HG02763 (cell line): ENCODE results near the gene TRIM44.
"Not testable (repeated sequence)": the region's sequence is repeated elsewhere in the genome, so short reads cannot be mapped to it uniquely, and the experiment has no call there.

Source experiments
- ATAC-seq: cut with Tn5 transposase; IDR thresholded peaks from one replicate; pipeline ENCODE4 v1.9.1; 2021; ENCODE audit warnings: mild to moderate bottlenecking, moderate library complexity; ENCODE audit not compliant: unreplicated experiment

TRIM44 gene

DNA sequence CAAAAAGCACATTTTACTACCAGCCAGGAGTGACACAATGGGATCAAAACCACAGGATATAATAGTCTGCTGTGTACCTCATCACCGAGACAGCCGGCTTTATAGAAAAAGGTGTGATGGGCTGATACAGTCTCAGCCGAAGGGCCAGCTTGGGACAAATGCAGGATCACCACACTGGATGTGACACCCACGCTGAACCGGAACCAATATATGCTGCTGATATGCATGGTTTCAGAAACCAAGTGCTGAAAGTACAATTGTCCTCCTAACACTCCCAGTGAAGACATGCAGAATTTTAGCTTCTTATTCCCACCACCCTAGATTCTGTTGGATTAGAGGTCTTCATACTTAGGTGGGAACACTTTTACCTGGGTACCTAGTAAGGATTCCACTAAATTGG, 184.3 kb downstream of the TRIM44 start:
- no peak for ATAC-seq

DNA sequence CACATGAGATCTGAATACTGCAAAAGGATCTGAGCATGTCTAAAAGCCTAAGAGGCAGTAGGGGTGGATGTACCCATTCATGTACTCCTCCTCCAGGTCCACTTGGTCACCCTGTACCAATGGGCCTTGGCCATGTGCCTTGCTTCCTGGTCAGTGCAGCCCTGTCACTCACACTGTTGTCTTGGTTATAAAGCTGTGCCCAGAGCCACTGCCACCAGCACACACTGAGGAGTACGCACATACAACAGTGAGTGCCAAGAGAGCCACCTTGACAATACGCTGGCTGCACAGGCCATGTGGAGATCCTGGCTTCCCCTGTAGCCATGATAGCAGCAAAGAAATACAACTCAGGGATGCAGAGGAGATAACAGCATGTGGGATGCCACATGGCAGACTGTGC, 184.9 kb downstream of the TRIM44 start:
- ATAC-seq = no peak

DNA sequence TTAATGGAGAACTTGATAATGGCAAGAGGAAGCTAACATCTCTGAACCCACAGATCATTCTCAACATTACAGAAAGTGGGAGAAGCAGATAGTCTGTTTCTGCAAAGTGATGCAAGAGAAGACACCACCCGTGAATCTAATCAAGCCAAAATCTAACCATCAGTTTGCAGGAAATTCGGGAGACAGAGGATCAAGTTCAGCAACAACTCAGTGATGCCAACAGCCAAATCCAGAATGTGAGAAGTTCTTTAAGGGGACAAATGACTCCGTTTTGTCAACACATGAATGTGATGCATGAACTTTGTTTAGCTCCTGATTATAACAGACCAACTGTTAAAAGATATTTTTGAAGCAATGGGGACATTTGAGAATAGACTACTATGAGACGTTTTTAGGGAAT, 186.0 kb downstream of the TRIM44 start:
- no peak for ATAC-seq

DNA sequence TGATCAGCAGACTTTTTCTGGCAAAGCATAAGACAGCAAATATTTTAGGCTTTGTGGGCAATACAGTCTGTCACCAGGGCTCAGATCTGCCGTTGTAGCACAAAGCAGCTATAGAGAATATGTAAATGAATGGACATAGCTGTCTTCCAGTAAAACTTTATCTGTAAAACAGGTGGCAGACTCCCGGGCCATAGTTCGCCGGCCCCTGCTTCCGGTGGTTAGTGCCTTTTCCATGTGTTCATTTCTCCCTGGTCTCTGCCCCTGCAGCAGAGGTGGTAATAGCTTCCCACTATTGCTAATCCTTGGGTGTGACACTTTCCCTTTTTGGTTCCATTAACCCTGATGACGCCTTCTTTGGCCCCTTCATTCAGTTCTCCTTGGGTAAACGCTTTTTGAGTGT, 187.6 kb downstream of the TRIM44 start:
- ATAC-seq = no peak

DNA sequence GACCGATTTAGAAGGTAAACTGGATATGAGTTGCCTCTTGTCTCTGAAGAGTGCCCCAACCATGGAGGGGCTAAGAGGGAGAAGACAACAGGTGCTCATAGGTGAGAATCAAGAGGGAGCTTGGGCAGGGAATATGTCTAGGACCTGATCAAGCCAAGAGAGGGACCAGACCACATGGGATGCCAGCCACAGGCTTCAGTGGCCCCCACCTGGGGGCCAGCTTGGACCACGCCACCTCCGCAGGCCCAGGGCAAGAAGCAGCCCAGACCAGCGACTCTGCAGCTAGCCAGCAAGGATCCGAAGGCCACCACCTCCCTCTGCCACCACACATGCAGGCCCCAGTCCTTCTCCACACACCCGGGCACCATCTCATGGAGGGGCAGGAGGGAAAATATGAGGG, 188.8 kb downstream of the TRIM44 start:
- ATAC-seq = no peak

DNA sequence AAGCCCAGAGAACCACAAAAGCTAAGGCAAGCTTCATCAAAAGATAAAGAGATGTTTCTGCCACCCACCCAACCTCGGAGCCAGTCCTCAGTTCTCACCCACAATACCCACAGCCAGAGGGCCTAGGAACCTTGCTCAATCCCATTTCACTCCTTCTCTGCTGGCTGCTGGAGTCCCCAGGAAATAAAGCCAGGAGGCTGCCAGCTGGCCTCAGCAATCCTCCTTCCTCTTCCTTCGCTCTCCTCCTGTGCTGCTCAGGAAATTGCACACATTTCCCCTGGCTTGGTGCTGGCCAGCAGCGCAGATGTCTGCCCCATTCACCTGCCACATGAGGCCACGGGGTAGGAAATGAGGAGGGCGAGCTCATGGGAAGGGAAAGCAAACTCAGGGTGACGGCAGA, 189.5 kb downstream of the TRIM44 start:
- no peak for ATAC-seq

DNA sequence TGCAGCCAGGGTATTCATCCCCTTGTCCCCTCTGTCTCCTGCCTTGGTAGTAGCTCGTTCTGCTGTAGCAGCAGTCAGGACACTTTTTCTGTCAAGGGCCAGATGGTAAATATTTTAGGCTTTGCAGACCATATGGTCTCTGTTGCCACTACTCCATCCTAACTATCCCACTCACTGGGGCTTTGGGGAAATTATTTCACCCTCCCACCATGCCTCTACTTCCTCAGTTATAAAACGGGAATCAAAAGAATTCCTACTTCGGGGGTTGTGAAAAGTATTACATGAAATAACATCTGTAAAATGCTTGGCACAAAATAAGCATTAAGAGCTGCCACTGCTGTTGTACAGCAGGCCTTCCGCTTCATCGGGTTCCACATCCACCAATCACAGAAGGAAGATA, 191.4 kb downstream of the TRIM44 start:
- ATAC-seq = no peak

DNA sequence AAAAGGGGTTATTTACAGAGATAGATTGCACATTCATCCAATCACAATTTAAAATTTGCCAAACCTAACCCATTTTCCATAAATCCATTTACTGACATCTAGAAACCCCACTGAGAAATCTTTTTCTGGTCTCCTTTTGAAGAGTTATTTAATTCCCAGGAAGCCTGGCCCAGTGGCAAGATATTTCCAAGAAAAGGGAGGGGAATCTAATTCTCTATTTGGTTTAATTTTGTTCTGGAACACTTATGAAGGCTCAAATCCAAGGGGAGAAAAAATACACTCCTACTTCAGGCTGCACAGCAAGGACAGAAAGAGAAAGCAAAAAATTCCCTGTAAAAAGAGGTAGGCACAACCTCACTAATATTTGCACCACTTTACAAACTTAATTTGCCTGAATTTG, 193.1 kb downstream of the TRIM44 start:
- no peak for ATAC-seq

DNA sequence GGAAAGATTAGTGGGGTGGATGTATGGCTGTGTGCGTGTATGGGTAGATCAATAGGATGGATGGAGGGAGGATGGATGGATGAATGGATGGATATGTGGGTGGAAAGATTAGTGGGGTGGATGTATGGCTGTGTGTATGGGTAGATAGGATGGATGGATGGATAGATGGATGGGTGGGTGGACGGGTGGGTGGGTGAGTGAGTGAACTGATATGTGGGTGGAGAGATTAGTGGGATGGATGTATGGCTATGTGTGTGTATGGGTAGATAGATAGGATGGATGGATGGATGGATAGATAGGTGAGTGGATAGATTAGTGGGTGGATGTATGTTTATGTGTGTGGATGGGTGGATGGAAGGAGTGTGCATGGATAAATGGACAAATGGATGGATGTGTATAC, 193.7 kb downstream of the TRIM44 start:
- no peak for ATAC-seq

DNA sequence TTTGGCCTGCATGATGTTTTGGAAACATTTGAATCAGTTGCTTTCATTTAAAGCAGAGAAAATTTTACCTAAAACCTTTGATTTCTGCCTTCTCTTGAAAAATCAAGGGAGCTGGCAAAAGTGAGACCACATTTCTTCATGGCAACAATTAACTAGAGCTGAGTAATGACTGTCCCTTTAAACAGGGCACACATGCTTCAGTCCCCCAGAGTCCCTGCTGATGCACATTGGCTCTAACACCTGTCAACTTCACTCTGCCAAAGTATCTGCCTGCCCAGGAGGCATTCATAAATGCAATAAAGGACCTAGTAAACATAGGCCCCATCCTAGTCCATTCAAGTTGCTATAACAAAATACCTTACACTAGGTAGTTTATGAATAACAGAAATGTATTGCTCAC, 194.2 kb downstream of the TRIM44 start:
- ATAC-seq = no peak

DNA sequence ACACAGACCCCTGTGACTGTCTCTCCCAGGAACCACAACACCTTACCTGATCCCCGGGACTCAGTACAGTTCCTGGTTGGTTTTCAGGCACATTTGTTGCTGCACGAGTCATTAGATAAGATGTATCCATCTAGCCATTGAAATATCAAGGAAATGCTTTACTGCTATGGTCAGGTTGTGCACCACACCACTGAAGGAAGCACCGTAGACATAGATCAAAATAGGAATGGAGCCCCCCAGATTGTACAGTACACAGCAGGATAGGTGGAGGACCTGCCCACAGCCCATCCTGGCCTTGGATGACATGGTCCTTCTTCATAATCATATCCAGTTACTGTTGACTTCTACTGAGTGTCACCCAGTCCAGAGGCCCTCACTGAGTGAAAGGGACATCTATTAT, 195.3 kb downstream of the TRIM44 start:
- no peak for ATAC-seq

DNA sequence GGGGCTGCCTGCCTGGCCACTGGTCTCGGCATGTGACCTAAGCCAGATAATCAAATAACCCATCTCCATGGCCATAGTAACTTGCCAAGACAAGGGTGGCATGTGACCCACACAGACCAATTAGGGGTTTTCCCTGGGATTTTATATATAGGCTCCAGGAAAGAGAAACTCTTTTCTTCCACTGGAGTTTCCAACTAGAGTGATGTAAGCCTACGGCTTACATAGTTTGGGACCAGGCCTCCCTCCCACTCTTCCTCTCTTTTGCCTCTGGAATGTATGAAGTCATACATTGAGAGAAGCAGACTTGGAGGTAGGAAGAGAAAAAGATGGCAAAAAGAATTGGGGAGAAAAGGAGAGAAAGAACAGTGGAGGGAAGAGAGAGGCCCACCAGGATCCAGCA, 196.7 kb downstream of the TRIM44 start:
- no peak for ATAC-seq

DNA sequence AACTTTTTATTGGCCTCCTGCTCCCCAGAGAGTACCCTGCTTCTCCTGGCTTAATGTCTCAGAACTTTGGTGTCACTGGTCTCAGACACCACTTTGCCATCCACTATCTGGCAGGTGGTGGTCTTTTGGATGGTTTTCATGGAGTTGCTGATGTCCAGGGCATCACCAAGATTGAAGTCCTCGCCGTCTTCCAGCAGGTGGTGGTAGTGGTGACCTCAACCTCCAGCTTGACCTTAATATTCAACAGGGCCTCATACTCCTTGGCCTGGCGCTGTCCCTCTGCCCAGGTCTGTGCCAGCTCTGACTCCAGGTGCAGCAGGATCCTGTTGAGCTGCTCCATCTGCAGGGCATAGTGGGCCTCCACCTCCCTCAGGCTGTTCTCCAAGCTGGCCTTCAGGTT, 197.6 kb downstream of the TRIM44 start:
- not testable (repeated sequence) for ATAC-seq

DNA sequence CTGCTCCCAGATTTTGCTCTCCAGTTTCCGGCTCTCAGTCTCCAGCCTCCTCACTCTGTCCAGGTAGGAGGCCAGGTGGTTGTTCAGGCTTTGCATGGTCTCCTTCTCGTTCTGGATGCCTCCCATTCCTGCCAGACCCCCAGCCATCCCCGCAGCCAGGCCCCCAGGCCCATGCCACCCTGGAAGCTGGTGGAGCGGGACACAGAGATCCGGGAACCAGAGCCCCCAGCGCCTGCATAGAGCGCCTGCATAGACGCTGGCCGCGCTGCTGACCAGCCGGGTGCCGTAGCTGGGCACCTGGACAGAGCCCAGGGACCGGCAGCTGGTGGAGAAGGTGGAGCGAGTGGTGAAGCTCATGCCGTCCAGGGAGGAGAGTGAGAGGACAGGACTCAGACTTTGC, 198.6 kb downstream of the TRIM44 start:
- no peak for ATAC-seq

DNA sequence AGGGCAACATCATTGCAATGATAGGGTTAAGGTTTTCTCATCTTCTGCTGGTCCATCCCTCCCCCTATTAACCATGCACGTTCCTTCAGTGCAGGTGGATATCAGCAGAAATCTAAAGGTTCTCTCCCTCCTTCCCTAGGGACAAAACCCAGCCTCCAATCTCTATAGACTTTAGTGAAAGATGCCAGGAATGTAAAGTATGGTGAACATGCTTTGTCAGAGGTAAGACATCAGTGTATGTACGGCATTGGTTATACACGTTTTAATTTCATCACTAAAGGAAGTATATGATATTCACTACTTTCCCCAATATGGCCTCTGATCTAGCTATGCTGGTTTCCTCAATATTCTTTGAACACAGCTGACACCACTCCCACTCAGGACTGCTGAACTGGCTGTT, 200.1 kb downstream of the TRIM44 start:
- ATAC-seq = no peak

DNA sequence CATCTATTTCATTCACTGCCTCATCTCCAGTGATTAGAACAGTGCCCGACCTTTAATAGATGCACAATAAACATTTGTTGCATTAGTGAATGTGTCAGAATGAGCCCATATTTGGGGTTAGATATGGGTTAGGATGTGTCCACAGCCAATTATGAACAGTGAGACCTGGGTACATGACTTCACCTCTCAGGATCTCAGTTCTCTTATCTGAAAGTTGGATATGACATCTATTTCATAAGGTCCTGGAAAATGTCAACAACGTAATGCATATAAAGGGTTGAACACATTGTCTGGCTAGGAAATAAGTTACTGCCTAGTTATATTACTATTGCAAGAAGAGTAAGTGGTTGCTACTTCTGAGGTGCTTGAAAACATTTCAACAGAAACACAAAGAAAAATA, 201.6 kb downstream of the TRIM44 start:
- ATAC-seq = no peak

DNA sequence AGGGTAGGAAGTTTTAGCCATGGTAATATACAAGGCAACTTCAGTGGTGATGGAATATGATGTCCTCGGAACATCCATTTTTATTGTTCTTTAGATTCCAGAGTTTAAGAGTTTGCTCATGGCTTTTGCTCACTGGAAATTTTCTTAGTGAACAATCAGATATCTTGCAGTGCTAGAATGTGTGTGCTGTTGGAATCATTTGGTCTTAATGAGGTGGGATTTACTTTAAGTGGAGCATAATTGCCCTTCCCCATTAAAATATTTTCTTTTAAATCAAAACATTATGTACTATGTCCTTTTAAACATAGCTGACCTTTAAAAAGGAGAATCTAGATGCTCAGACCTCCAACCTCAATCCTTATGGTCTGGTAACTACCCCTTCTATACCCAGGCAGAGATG, 204.0 kb downstream of the TRIM44 start:
- no peak for ATAC-seq
